ENCODE data around the gene TMEM175. TPM values are rescaled to one million over a fixed set of nuclear protein-coding genes. Genes with fewer than 3 reads are reported as not detected.
"Not testable (repeated sequence)": the region's sequence is repeated elsewhere in the genome, so short reads cannot be mapped to it uniquely, and the experiment has no call there.

Gene TMEM175
- total RNA-seq, 1 experiment from 2014 or later: 18.8 TPM

DNA sequence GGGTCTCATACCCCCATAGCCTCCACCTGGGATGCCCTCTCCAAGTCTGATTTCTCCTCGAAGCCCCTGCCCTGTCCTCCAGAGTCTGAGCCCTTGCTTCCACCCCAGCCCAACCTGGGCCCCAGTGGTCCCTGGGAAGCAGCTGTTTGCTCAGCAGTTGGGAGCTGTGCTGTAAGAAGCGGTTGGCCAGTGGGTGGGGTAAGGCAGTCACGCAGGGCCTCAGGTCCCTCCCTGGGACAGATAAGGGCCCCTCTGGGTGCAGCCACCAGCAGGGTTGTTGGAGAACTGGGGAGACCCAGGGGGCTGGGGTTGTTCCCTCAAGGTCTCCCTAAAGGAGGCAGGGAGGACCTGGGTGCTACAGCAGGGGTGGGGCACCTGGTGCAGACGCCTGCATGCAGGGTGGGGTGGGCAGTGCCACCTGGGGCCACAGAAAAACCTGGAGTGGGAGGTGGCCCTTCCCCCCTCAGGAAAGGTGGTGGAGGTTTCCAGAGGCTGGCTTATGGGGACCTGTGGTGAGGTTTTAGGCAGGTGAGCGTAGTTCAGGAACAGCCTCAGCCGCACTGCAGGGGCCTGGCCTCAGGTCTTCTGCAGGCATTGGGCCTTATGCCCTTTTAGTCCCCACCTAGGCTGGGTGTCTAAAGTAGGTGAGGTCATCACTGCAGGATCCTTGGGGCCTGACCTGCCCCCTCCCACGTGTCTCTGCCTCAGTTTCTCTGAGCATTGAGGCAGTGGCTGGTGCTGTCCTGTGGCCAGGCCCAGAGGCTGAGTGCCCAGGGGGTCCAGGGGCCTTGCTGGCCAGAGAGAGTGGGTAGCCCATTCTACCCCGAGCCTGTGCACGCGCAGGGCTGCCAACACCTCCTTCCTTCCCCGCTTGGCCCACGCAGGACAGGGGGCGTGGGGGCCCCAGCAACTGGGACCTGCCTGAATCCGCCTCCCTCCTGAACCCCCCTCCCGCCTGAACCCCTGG, 64.1 kb downstream of the TMEM175 start:
- Mint-ChIP-seq H3K9me3 (ENCODE audit: low read depth, unreplicated experiment) (no peaks in the 10 kb centered on the region), H3K36me3 (ENCODE audit: insufficient read depth, unreplicated experiment) (peaks cover 16% of the 10 kb centered on the region), H3K27me3 (ENCODE audit: unreplicated experiment) (peaks cover 21% of the 10 kb centered on the region), H3K4me1 (ENCODE audit: low read depth, unreplicated experiment) (no peaks in the 10 kb centered on the region), H3K27ac (ENCODE audit: unreplicated experiment) (no peak overlapping the region), H3K4me3 (ENCODE audit: low read depth, unreplicated experiment) (no peak overlapping the region)
- CTCF ChIA-PET: no interaction called here
- DNase-seq: no peak
- BruUV-seq (replicated peaks): no TSS peak
- intact Hi-C loops (cut with micrococcal nuclease; ENCODE audit: unreplicated experiment): no loop called here
- TF ChIP-seq, protein P1, sequence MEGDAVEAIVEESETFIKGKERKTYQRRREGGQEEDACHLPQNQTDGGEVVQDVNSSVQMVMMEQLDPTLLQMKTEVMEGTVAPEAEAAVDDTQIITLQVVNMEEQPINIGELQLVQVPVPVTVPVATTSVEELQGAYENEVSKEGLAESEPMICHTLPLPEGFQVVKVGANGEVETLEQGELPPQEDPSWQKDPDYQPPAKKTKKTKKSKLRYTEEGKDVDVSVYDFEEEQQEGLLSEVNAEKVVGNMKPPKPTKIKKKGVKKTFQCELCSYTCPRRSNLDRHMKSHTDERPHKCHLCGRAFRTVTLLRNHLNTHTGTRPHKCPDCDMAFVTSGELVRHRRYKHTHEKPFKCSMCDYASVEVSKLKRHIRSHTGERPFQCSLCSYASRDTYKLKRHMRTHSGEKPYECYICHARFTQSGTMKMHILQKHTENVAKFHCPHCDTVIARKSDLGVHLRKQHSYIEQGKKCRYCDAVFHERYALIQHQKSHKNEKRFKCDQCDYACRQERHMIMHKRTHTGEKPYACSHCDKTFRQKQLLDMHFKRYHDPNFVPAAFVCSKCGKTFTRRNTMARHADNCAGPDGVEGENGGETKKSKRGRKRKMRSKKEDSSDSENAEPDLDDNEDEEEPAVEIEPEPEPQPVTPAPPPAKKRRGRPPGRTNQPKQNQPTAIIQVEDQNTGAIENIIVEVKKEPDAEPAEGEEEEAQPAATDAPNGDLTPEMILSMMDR (IDR thresholded peaks at IDR 0.05; ENCODE audit: unreplicated experiment): no peak

DNA sequence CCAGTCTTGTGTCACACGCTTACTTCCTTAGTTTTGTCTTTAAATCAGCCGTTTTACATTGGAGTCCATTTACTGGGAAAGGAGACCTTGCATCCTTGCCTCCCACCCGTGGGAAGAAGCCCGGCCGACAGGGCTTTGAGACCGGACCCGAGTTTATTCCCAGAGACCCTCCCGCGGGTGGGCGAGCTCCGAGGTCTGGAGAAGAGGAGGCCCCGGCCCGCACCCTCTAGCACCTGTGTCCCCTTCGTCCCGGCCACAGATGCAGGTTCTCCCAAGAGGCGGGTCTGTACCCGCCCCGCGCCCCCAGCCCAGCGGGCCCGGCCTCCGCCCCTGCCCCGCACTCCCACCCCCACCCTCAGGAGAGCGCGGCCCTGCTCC, 64.7 kb downstream of the TMEM175 start:
- no peaks in the 10 kb centered on the region for H3K4me1 Mint-ChIP-seq (ENCODE audit: low read depth, unreplicated experiment)
- no peak overlapping the region for H3K27ac Mint-ChIP-seq (ENCODE audit: unreplicated experiment)
- intact Hi-C loops (cut with micrococcal nuclease; ENCODE audit: unreplicated experiment): no loop called here
- no peak overlapping the region for H3K4me3 Mint-ChIP-seq (ENCODE audit: low read depth, unreplicated experiment)
- BruUV-seq (replicated peaks): no TSS peak
- H3K9me3 Mint-ChIP-seq (ENCODE audit: low read depth, unreplicated experiment): no peaks in the 10 kb centered on the region
- CTCF ChIA-PET: no interaction called here
- TF ChIP-seq, protein P1 (IDR thresholded peaks at IDR 0.05; ENCODE audit: unreplicated experiment): no peak
- peaks cover 16% of the 10 kb centered on the region for H3K36me3 Mint-ChIP-seq (ENCODE audit: insufficient read depth, unreplicated experiment)
- no peak for DNase-seq
- H3K27me3 Mint-ChIP-seq (ENCODE audit: unreplicated experiment): peaks cover 21% of the 10 kb centered on the region

DNA sequence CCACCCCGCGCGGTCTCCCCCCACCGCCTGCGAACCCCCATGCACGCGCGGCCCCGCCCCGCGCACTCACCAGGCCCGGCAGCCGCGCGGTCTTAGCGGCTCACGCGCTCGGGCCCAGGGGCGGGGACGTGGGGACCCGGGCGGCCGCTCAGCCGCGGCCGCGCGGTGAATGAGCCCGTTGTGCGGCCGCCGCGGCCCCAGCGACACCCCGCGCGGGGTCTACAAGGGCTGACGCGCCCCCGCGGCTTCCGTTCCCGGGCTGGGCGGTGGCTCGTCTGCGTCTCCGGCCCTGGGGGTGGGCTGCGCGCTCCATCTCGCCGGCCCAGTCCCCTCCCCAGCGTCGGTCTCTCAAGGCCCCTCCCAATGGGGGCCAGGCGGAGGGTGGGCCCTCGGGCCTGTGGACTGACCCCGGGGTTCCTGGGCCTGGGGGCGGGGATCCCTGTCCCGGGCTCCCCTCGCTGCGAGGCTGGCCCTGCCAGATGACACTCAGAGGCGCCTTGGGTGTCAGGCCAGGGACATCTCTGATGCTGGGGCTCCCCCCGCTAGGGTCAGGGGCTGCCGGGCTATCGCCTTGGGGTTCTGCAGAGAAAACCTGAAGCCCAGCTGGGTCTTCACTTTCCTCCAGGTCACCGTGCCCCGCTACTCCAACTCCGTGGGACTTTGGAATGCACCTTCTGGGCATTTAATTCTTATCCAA, 65.3 kb downstream of the TMEM175 start:
- no TSS peak for BruUV-seq (replicated peaks)
- Mint-ChIP-seq H3K27me3 (ENCODE audit: unreplicated experiment) (peaks cover 21% of the 10 kb centered on the region), H3K9me3 (ENCODE audit: low read depth, unreplicated experiment) (no peaks in the 10 kb centered on the region), H3K36me3 (ENCODE audit: insufficient read depth, unreplicated experiment) (peaks cover 12% of the 10 kb centered on the region), H3K4me3 (ENCODE audit: low read depth, unreplicated experiment) (no peak overlapping the region), H3K27ac (ENCODE audit: unreplicated experiment) (peak overlapping the region; percentile 50), H3K4me1 (ENCODE audit: low read depth, unreplicated experiment) (no peaks in the 10 kb centered on the region)
- CTCF ChIA-PET: no interaction called here
- TF ChIP-seq, protein P1 (IDR thresholded peaks at IDR 0.05; ENCODE audit: unreplicated experiment): no peak
- no peak for DNase-seq
- intact Hi-C loops (cut with micrococcal nuclease; ENCODE audit: unreplicated experiment): no loop called here

DNA sequence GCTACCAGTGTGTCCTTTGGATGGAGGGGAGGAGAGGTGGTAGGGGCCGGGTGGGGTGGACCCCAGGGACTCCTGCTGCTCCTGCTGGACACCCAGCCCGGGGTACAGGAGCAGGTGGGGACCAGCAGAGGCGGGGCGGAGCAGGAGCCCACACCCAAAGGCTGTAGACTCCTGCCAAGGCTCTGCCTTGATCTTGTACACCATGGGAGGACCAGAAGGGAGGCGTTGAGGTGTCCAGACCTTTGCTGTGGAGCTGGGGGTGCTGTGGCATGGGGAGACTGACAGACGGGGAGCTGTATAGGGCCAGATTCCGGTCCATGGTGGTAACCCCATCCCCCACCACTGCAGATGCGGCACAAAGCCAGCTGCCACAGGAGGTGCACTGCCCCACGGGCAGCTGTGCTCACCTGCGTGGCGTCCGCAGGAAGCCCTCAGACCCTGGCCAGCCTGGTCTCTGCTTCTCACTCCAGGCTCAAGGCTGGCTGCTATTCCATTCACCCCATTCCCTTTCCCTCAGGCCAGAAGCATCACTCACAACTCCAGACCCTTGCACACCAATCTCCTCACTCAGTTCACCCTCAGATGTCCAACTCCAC, 65.9 kb downstream of the TMEM175 start:
- CTCF ChIA-PET: no interaction called here
- TF ChIP-seq, protein P1 (IDR thresholded peaks at IDR 0.05; ENCODE audit: unreplicated experiment): no peak
- Mint-ChIP-seq H3K9me3 (ENCODE audit: low read depth, unreplicated experiment) (no peaks in the 10 kb centered on the region), H3K27ac (ENCODE audit: unreplicated experiment) (peak overlapping the region; percentile 50), H3K36me3 (ENCODE audit: insufficient read depth, unreplicated experiment) (peaks cover 8% of the 10 kb centered on the region), H3K4me3 (ENCODE audit: low read depth, unreplicated experiment) (no peak overlapping the region), H3K4me1 (ENCODE audit: low read depth, unreplicated experiment) (no peaks in the 10 kb centered on the region), H3K27me3 (ENCODE audit: unreplicated experiment) (peaks cover 21% of the 10 kb centered on the region)
- no peak for DNase-seq
- intact Hi-C loops (cut with micrococcal nuclease; ENCODE audit: unreplicated experiment): no loop called here
- no TSS peak for BruUV-seq (replicated peaks)

DNA sequence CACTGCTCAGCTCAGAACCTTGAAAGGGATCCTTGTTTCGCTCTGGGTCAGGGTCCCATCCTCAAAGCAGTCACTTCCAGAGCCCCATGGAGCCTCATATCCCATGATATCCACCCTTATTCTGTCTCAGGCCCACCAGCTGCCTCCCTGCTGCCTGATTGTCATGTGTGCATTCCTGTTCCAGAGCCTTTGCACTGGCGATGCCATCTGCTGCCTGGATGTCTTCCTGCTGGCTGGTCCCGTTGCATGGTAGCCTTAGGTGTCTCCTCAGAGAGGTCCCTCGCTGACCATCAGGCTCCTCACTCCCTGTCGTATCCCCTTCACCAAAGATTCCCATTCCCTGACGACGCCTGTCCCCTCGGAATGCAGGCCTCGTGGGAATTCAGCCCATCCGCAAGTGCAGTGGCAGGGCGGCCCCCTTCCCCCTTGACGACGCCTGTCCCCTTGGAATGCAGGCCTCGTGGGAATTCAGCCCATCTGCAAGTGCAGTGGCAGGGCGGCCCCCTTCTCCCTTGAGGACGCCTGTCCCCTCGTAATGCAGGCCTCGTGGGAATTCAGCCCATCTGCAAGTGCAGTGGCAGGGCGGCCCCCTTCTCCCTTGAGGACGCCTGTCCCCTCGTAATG, 67.1 kb downstream of the TMEM175 start:
- CTCF ChIA-PET; DNase-seq; H3K9me3 Mint-ChIP-seq (ENCODE audit: low read depth, unreplicated experiment); H3K36me3 Mint-ChIP-seq (ENCODE audit: insufficient read depth, unreplicated experiment); H3K27ac Mint-ChIP-seq (ENCODE audit: unreplicated experiment); BruUV-seq (replicated peaks); intact Hi-C loops (cut with micrococcal nuclease; ENCODE audit: unreplicated experiment); H3K4me1 Mint-ChIP-seq (ENCODE audit: low read depth, unreplicated experiment); H3K4me3 Mint-ChIP-seq (ENCODE audit: low read depth, unreplicated experiment): not testable (repeated sequence)
- H3K27me3 Mint-ChIP-seq (ENCODE audit: unreplicated experiment): peaks cover 21% of the 10 kb centered on the region

Data from Calu3 (cell line).